Omental fat pad (tissue), 4 donors: ENCODE results near the gene AMD1. TPM values are rescaled to one million over a fixed set of nuclear protein-coding genes. Genes with fewer than 3 reads are reported as not detected.

ENCODE experiments used
- ATAC-seq: fragments of 150-250 bp; one replicate; pipeline ENCODE4 v1.9.1; 2016; ENCODE audit warnings: mild to moderate bottlenecking, moderate library complexity; ENCODE audit not compliant: low FRiP score
- DNase-seq: peaks from one replicate; pipeline ENCODE4 v3.0.0-alpha.2; 2019; ENCODE audit warnings: low spot score
- total RNA-seq, 4 donors: library from RNA; depleted of rRNA; stranded (reverse); fragments of >200 nt; gene quantifications; one replicate each; pipeline ENCODE4 v1.1.0, GENCODE V29; 2016
- TF ChIP-seq, protein P1 (sequence below), 3 donors: fragments of 450-650 bp; IDR thresholded peaks; one replicate each; pipeline ENCODE4 v1.5.1; 2016 to 2017; ENCODE audit warnings: antibody characterized with exemption in 3 of 3, mild to moderate bottlenecking in 3 of 3, moderate library complexity in 2 of 3

AMD1 gene
- total RNA-seq, 4 donors from 2014 or later, result 66.0 to 229 (median 90.0) TPM

DNA sequence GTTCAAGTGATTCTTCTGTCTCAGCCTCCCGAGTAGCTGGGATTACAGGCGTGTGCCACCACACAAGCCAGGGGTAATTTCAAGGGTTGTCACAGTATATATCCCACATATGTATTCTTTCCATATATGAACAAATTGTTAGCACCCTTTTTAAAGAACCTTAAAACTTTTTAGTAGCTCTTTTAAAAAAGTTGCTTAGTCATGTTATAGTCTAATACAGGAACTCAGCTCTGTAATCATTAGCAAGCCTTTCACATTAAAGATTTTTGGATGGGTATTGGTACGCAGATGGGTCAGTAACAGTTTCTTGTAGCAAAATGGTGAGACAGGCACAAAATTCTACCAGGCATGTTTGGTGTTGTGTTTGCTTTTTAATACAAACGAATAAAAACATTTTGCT lies 10.9 kb downstream of the AMD1 start:
- DNase-seq (no peak), ATAC-seq (no peak)
- TF ChIP-seq, protein P1, sequence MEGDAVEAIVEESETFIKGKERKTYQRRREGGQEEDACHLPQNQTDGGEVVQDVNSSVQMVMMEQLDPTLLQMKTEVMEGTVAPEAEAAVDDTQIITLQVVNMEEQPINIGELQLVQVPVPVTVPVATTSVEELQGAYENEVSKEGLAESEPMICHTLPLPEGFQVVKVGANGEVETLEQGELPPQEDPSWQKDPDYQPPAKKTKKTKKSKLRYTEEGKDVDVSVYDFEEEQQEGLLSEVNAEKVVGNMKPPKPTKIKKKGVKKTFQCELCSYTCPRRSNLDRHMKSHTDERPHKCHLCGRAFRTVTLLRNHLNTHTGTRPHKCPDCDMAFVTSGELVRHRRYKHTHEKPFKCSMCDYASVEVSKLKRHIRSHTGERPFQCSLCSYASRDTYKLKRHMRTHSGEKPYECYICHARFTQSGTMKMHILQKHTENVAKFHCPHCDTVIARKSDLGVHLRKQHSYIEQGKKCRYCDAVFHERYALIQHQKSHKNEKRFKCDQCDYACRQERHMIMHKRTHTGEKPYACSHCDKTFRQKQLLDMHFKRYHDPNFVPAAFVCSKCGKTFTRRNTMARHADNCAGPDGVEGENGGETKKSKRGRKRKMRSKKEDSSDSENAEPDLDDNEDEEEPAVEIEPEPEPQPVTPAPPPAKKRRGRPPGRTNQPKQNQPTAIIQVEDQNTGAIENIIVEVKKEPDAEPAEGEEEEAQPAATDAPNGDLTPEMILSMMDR (IDR thresholded peaks at IDR 0.05), result no peak

DNA sequence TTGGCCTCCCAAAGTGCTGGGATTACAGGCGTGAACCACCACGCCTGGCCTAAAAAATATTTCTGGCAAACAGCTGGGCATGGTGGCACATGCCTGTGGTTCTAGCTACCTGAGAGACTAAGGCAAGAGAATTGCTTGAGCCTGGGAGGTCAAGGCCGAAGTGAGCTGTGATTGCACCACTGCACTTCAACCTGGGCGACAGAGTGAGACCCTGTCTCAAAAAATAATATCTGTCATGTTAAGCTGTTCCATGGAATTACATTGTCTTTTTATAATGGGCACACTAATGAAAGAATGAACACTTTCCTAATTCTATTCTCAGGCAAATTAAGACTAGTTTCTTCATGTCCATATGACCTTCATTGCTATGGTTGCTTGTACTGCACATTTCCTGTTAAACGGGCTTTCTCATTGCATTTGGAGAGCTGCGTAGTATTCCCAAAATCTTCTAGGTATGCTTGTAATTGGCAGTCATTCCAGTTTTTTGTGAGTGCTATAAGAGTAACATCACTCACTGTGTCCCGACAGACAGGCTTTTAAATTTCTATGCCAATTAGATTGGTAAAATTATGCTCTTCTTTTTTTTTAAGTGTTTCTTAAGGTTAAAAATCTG lies 12.1 kb downstream of the AMD1 start:
- DNase-seq, result no peak
- ATAC-seq, result no peak

DNA sequence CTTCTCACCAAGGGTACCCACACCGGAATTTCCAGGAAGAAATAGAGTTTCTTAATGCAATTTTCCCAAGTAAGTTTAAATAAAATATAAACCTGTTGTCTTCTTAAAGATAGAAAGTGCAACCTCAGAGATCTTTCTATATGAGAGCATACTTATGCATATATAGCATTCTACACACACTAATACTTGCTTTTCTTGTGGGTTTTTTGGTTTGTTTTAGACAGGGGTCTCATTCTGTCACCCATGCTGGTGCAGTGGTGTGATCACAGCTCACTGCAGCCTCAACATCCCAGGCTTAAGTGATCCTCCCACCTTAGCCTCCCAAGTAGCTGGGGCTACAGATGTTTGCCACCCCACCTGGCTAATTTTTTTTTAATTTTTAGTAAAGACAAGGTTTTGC lies 15.7 kb downstream of the AMD1 start:
- no peak for ATAC-seq
- TF ChIP-seq, protein P1 (IDR thresholded peaks at IDR 0.05), result no peak
- DNase-seq, result no peak

More for the DNA sequence above, 12.1 kb downstream of the AMD1 start:
- TF ChIP-seq, protein P1 (IDR thresholded peaks at IDR 0.05), result no peak

DNA sequence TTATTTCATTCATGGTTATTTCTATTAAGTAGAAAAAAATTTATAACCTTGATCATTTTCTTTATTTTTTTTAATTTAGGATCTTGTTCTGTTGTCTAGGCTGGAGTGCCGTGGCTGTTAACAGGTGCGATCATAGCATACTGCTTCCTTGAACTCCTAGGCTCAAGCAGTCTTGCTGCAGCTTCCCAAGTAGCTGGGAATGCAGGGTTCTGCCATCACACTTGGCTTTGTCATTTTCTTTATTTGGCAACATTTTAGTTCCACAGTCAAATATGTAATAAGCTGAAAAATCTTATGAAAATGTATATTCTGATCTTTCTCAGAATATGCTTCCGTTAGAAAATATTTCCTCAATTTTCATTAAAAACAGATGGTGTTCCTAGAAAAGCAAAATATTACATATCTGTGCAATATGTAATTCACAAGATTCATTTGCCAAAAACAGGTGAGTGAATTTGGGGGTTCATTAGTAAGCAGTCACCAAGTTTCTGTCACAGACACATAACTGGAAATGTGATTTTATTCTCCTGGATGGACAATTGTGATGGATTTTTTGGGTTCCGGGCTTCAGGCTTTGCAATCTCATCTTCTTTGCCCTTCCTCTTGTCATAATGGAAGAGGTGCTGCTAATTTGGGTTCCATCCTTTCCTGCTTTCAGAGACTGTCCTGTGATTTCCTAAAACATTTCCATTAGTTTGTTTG lies 21.5 kb downstream of the AMD1 start:
- TF ChIP-seq, protein P1 (IDR thresholded peaks at IDR 0.05), result no peak
- ATAC-seq (no peak), DNase-seq (no peak)

DNA sequence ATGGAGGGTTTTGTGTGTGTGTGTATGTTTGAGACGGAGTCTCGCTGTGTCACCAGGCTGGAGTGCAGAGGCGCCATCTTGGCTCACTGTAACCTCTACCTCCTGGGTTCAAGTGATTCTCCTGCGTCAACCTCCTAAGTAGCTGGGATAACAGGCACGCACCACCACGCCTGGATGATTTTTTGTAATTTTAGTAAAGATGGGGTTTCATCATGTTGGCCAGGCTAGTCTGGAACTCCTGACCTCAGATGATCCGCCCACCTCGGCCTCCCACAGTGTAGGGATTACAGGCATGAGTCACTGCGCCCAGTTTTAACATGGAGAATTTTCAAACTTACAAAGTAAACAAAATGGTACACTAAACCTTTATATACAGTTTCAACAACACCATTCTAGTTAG lies 22.8 kb downstream of the AMD1 start:
- ATAC-seq (no peak), DNase-seq (no peak)
- TF ChIP-seq, protein P1 (IDR thresholded peaks at IDR 0.05), result no peak

DNA sequence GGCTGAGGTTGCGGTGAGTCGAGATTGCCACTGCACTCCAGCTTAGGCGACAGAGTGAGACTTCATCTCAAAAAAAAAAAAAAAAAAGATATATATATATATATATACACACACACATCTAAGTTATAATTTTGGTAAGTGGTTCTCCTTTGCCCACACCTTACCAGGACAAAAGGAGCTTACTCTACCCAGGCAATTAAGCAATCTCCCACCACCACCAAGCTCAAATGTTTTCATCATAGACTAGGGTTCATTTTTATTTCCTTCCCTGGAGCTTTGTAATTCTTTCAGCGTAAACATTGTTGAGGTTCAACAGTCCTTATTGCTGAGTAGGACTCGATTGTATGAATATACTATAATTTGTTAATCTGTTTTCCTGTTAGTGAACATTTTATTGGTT lies 23.5 kb downstream of the AMD1 start:
- TF ChIP-seq, protein P1 (IDR thresholded peaks at IDR 0.05), result no peak
- DNase-seq (no peak), ATAC-seq (no peak)
